ENCODE results near the gene ATP4B.
"Not testable (repeated sequence)": the region's sequence is repeated elsewhere in the genome, so short reads cannot be mapped to it uniquely, and the experiment has no call there.

The ATP4B gene

DNA sequence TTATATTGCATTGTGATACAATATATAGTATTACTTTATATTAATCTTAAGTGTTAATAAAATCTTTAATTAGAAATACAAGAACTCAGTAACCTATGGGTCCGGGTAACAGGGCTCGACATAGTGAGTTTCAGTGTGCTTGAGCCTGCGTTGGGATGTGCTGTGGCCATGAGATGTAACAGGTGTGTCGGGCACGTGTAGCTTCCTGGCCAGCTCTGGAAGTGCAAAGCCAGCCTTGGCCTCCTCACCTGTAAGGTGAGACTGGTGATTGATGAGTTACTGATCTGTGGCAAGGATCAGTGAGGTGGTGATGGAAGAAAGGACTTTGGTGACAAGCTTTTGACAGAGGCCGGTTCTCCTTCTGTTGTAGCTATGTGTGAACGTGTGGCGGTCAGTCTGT is 19.2 kb downstream of the ATP4B start:
- no peak for DNase-seq

DNA sequence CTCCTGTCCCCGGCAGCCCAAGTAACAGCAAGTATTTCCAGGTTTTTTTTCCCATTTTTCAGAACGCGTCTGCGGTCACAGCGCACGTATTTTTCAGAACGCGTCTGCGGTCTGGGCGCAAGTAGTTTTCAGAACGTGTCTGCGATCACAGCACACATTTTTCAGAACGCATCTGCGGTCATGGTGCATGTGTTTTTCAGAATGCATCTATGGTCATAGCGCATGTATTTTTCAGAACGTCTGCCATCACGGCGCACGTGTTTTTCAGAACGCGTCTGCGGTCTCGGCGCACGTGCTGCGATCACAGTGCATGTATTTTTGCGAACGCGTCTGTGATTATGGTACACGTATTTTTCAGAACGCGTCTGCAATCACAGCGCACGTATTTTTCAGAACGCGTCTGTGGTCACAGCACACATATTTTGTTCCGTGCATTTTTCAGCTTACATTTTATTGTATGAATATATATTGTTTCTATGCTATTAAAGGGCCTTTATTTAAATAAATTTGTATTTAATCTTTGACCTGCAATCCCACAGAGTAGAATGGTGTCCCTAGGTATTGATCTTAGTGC is 19.7 kb downstream of the ATP4B start:
- no peak for DNase-seq

DNA sequence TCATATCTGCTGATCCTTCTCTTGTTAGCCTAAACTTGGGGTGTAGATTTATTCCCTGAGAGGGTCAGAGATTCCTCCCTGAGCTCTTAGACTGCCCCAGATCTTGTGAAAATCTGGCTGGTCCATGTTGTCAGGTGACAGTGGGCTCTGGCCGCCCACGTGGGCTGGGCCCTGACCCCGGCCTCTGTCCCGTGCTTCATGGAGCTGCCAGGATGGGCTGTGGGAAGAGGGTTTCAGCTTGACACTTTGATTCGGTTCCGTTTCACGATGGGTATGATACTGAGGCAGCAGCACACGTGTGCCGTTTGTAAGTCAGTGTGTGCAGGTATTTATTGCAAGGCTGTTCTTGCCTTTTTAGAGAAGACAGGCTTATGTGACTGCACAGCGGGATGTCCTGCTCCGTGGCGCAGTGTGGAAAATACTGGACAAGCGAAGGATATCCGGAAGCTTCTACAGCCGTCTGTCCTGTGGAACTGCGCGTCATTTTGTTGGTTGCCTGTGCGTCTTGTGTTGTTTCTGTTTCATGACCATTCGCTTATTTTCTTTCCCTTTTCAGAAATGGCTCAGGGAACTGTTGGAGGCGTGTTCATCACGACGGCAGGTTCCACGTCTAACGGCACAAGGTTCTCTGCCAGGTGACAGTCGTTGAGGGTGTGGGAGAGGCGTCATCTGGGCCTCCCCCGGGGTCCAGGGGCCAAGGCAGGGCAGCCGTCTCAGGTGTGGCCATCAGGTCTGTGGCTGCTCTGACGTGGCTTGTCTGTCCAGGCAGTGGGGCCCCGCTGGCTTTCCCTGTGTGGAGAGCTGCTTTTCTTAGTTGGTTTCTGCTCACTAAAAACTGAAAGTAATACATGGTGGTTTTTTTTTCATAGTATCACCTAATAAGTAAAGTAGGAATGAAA is 20.5 kb downstream of the ATP4B start:
- DNase-seq = no peak

DNA sequence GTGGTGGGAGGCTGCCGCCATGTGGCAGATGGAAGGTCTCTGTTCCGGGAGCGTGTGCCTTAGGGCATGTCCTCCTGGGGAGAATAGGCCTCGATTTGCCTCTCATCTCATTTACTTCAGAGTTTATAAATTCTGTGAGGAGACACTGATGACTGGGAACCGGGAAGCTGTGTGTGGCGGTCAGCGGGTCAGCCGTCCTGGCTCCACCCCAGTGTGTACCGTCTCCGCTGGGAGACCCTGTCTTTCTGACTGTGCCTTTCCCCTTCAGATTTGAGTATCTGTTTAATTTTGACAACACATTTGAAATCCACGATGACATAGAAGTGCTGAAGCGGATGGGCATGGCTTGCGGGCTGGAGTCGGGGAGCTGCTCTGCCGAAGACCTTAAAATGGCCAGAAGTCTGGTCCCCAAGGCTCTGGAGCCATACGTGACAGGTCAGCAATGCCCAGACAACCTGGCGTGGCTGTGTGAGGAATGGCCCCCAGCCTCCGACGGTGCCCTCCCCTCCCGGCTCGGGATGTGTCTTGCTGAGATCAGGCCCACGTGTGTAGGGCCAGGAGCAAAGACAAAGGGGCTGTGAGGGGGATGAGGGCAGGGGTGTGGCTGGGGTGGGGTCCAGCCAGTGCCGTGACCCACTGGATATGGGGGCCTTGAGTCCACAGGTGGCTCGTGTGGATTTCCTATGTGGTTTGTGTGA is 21.6 kb downstream of the ATP4B start:
- no peak for DNase-seq

DNA sequence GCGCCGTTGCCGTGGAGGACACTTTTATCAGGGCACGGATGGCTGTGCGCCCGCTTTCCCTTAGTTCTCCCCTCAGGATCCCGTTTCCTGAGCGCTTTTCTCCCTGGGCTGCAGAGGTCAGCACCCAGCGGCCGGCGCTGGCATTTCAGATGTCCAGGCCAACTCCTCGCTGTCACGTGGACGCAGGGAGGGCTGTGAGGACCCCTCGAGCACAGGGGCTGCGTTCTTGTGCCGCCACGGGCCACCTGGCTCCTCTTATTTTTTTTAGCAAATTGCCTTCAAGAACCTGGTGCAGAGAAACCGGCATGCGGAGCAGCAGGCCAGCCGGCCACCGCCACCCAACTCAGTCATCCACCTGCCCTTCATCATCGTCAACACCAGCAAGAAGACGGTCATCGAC is 22.3 kb downstream of the ATP4B start:
- DNase-seq = no peak

DNA sequence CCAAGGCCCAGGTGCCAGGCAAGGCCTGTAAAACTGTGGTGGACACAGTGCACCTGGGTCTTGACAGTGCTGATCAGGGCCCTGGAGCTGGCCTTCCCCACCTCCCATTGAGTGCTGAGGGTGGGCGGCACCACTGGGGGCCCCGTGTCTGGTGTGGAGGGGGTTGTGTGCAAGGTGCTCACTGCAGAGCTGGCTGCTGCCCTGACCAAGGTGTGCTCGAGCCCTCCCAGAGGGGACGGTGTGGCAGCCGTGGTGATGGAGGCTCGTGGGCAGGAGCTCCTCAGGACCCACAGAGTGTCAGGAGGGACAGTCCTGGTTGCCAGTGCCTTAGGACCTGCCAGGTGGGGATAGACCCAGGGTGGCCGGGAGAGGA is 23.0 kb downstream of the ATP4B start:
- DNase-seq = no peak

DNA sequence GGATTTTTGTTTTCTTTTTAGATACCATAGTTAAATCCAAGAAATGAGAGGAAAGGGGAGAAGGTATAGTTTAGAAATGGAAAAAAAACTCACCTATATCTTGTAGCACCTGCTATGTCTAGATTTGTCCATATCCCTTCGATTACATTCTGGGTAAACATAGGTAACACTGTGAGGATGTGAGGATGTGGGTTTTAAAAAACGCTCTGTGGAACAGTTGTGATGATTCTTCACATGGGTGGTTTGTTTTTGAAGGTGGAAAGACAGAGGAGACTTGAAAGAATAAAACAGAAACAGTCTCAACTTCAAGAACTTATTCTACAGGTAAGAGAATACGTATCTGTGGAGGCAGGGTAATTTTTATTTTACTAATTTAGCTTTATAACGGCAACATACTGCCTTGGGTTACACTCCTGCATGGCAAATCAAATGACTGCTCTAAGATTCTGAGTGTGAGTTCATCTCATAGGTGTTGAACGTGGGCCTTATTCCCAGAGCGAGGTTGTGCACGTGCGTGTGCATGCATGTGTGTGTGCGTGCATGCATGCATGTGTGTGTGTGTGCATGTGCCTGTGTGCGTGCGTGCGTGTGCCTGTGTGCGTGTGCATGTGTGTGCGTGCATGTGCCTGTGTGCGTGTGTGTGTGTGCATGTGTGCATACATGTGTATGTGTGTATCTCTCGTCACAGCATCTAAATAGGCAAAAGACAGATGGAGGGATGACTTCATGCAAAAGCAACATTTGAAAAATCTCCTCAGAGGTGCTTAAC is 23.5 kb downstream of the ATP4B start:
- no peak for DNase-seq

DNA sequence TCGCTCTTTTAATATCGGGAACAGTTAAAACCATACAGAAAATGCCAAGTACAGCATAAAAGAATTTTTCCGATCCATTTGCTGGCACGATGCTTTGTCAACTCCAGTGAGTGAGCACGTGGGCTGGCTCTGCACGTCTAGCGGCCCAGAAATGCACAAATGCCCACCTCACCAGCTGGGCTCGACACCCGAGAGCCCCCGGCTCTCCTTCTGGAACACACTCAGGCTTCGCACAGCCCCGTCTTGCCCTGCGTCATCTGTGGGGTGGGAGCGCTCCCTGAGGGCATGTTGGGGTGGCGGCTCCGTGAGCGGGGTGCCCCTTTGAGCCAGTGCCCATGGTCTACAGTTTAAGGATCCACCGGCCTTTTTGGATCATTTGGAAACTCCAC is 24.5 kb downstream of the ATP4B start:
- DNase-seq = no peak

DNA sequence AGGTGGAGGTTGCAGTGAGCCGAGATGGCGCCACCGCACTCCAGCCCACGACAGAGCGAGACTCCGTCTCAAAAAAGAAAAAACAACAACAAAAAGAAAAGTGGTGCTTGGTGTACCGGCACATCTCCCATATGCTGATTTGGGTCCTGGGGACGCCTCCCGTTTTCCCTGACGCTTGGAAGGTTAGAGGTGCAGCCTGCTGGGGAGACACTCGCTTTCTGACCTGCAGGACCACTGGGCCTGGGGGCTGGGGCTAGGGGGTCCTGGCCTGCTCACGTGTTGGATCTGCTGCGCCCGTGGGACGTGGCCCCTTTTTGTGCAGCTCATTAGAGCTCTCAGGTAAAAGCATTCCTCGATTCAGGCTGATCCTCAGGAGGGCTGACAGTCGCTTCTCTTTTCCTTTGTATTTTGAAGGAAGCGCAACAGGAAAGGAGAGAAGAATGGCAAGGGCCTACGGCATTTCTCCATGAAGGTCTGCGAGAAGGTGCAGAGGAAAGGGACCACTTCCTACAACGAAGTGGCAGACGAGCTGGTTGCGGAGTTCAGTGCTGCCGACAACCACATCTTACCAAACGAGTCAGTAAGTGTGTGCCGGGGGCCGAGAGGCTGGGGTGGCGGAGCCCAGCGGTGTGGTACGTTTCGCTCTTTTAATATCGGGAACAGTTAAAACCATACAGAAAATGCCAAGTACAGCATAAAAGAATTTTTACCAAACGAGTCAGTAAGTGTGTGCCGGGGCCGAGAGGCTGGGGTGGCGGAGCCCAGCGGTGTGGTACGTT is 25.1 kb downstream of the ATP4B start:
- DNase-seq = no peak

DNA sequence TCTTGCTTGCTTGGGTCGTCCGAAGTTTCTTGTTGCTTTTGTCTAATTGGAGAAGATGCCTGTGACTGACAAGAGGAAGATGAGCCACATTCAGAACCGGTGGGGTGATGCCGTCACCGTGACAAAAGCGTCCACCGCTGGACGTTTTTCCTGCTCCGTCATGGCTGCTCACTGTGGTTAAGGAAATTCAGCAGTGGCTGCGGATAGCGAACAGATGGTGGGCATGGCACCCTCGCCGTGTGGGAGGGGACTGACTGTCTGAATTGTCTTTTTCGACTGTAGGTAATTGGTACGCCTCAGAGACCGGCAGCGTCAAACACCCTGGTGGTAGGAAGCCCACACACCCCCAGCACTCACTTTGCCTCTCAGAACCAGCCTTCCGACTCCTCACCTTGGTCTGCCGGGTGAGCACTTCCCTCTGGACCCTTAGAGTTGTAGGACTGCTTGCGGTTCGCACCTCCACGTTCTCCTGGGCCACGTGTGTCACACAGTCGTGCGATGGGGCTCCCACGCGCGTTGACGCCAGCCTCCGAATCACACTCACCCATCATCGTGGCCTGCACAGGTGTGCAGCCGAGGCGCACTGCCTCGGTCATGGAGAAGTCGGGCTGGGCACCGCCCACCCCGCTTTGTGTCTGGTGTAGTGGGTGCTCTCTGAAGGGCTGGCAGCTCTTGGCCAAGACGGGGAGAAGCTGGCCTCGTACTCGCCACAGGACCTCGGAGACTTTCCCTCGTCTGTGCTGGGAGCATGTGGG is 26.5 kb downstream of the ATP4B start:
- no peak for DNase-seq

DNA sequence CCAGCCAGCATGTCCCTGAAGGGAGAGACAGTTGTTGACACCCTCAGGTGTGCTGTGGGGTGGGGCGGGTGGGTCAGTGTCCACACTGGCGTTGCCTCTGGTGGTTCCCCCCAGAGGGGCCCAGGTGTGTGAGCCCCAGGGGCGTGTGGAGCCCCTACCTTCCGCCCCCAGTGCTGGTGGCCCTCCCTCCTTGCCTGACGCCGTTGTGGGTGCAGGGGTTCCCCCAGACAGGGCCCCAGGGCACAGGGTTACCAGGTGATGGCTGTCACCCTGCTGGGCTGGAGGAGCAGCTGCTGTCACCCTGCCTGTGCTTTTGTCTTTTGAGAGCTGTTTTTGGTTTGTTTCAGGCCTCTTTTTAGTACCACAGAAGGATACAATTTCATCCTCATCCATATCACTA is 27.2 kb downstream of the ATP4B start:
- DNase-seq = no peak

DNA sequence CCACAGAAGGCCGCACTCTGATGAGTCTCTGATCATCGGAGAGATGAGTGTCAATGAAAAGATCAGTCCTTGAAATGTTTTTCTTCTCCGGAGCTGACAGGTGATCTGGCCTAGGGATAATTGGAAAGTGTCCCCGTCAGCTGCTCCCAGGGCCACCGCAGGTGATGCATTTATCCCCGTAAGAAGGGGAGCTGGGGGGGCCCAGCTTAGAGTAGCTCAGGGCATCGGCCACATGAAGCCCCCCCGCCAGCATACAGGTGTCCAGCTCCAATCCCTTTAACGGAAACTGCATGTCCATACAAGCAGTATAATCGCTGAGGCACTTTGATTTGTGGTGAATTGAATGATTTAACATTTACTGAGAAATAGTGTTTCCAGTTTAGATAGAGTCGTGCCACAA is 27.7 kb downstream of the ATP4B start:
- DNase-seq = no peak

DNA sequence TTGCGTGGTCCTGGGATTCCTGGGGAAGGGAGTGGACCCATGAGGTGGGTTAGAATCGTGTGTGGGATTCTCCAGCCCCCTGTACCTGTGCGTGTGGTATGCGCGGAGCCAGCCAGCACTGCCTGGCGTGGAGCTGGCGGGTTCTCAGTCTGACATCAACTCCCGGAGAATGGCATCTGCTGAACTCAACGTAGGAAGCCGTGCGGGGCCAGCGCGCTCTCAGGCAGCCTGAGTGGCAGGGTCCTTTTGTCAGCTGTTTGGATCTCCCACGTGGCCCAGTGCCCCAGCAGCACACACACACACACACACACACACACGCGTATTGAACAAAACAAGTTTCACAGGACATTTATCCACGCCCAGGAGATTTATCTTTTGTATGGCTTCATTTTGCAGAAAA is 28.1 kb downstream of the ATP4B start:
- DNase-seq = no peak

DNA sequence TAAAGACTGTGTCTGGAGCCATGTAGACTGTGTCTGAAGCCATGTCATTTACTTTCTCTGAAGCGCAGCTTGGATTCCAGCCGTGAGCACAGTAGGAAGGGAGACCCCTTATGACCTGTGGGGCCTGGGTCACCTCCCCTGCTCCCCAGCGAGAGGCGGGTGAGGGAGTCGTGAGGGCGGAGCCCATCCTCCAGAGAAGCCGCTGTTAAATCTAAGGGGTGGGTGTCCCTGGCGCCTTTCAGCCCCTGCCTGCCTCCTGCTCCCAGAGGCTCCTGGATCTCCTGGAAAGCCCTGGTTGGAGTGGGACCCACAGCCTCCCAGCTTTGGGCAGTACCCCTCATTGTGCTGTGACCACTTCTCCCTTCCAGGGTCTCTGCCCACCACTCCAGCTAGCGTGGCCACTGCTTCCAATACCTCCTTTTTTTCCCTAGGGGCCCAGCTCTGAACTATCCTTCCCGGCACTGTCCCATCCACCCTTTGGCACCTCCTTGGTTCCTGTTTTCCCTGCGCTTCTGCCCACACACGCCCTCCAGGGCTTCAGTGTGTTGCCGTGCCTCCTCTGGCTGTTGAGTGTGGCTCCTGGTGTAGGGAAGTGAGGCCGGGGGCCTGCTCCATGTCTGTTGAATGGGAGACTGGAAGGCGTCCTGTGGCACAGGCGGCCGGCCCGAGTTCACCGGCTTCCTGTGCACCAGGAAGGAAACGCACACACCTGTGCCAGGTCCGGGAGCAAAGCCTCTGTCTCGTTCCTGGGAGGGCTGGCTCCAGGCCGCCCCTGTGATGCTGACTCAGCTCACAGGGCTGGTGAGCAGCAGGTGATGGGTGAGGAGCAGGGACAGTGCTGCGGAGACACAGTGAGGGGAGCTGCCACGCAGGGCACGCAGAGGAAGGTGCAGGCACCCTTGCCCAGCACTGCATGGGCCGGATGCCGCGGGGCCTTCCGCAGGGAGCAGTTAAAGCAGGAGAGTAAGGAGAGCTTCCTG is 29.4 kb downstream of the ATP4B start:
- DNase-seq = no peak

DNA sequence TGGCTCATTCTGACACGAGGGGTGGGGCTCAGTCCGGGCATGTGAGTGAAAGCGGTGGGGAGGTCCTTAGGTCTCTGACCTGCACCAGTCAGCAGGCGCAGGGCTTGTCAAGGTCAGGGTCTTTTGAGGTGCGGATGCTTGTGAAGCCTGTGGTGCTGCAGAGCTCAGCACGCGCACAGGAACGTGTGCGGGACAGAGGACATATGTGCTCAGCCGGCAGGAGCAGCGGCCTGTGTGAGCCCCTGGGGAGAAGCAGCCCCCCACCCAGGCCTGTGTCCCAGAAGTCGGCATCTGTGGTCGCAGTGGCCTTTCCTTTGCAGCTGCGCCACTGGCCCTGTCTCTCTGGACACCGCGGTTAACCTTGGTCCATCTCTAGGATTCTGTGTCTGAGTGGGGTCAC is 30.9 kb downstream of the ATP4B start:
- no peak for DNase-seq

DNA sequence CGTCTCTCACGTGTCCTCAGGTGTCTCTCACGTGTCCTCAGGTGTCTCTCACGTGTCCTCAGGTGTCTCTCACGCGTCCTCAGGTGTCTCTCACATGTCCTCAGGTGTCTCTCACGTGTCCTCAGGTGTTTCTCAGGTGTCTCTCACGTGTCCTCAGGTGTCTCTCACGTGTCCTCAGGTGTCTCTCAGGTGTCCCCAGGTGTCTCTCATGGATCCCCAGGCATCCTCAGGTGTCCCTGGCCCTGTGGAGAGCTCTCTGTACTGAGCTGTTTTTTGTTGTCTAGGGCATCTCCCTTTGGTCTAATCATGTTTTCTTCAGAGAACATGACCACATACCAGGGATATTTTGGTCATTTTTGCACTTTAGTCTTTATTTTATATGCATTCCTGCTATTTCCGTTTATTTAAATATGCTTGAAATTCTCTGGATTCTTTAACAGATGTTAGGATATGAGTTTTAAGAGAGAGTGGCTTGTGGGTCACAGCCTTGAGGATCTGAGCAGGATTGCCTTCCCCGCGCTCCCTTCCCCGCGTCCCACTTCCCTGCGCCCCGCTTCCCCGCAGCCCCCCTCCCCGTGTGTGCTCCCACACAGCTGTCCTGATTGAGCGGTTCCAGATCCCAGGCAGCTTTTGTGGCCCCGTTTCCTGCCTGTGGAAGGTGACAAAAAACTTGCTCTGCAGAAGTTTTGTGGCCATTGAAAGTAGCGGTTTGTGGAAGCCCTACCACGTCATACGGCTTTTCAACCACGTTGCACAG is 31.9 kb downstream of the ATP4B start:
- DNase-seq = no peak

DNA sequence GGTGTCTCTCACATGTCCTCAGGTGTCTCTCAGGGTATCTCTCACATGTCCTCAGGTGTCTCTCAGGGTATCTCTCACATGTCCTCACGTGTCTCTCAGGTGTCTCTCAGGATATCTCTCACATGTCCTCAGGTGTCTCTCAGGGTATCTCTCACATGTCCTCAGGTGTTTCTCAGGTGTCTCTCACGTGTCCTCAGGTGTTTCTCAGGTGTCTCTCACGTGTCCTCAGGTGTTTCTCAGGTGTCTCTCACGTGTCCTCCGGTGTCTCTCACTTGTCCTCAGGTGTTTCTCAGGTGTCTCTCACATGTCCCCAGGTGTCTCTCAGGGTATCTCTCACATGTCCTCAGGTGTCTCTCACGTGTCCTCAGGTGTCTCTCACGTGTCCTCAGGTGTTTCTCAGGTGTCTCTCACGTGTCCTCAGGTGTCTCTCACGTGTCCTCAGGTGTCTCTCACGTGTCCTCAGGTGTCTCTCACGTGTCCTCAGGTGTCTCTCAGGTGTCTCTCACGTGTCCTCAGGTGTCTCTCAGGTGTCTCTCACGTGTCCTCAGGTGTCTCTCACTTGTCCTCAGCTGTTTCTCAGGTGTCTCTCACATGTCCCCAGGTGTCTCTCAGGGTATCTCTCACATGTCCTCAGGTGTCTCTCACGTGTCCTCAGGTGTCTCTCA is 33.2 kb downstream of the ATP4B start:
- not testable (repeated sequence) for DNase-seq

DNA sequence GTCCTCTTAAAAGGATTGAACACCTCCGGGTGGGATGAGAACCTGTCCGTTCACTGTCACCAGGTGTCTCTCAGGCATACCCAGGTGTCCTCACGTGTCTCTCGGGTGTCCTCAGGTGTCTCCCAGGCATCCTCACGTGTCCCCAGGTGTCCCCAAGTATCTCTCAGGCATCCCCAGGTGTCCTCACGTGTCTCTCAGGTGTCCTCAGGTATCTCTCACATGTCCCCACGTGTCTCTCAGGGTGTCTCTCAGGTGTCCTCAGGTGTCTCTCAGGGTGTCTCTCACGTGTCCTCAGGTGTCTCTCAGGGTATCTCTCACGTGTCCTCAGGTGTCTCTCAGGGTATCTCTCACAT is 33.8 kb downstream of the ATP4B start:
- DNase-seq = no peak

DNA sequence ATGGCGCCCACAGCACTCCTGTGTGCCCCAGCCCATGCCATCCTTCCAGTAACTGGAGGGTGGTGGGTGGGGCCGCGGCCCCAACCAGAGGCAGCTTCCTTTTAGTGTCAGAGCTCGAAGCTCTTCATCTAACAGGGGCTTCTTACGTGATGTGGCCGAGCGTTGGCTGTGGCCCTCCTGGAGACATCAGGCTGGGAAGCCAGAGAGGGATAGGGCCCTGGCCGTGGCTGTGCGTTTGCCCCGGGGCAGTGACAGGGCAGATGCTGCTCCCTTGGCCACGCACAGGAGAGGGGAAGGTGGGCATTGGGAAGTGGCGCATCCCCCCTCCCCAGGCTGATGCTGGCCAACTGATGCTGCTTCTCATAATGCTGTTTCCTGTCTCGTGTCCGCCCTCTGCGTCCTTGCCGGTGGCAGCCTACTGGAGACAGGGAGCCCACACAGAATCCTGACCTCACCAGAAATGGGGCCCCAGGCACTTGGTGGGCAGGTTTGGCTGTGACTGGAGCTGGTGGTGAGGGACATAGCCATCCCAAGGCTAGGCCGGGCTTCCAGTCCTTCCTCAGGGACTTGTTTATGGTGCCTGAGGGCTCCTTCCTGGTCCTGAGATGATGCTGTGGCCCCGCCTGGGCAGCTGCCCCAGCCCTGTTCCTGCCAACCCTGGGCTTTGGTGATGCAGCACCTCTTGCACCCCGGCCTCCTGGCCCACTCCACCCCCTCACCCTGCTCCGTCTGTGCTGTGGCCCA is 34.3 kb downstream of the ATP4B start:
- DNase-seq = no peak
